C4-2B (cell line): ENCODE measurements around the gene NGFR.

Experiments used
- ZFX ChIP-seq: fragments of 450-650 bp; IDR thresholded peaks from 2 replicates; pipeline ENCODE4 v1.6.1; 2017
- TF ChIP-seq, protein P1 (sequence below): fragments of 450-650 bp; conservative IDR thresholded peaks from 2 replicates; pipeline ENCODE4 v1.5.1; 2017; ENCODE audit warnings: mild to moderate bottlenecking

DNA sequence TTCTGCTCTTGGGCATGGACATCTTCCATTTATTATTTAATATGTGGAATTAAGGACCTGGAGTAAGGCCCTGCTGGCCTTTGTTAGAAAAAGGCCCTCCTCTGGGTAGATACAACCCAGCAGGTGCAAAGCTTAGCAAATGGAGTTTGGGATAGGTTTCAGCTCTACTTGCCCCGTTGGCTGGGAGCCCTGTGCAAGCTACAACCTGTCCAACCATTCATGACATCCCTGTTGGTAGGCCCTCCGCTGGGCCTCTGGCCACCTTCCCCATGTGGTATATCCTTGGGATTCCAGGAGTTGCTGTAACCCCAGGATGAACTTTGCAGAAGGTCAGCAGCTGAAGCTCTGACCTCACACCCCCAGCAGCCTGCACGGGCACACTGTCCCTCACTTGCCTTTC lies 6.4 kb downstream of the NGFR start:
- TF ChIP-seq, protein P1, sequence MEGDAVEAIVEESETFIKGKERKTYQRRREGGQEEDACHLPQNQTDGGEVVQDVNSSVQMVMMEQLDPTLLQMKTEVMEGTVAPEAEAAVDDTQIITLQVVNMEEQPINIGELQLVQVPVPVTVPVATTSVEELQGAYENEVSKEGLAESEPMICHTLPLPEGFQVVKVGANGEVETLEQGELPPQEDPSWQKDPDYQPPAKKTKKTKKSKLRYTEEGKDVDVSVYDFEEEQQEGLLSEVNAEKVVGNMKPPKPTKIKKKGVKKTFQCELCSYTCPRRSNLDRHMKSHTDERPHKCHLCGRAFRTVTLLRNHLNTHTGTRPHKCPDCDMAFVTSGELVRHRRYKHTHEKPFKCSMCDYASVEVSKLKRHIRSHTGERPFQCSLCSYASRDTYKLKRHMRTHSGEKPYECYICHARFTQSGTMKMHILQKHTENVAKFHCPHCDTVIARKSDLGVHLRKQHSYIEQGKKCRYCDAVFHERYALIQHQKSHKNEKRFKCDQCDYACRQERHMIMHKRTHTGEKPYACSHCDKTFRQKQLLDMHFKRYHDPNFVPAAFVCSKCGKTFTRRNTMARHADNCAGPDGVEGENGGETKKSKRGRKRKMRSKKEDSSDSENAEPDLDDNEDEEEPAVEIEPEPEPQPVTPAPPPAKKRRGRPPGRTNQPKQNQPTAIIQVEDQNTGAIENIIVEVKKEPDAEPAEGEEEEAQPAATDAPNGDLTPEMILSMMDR = no peak
- TF ChIP-seq ZFX = no peak
